ENCODE results near the gene CENPX.

CENPX gene

DNA sequence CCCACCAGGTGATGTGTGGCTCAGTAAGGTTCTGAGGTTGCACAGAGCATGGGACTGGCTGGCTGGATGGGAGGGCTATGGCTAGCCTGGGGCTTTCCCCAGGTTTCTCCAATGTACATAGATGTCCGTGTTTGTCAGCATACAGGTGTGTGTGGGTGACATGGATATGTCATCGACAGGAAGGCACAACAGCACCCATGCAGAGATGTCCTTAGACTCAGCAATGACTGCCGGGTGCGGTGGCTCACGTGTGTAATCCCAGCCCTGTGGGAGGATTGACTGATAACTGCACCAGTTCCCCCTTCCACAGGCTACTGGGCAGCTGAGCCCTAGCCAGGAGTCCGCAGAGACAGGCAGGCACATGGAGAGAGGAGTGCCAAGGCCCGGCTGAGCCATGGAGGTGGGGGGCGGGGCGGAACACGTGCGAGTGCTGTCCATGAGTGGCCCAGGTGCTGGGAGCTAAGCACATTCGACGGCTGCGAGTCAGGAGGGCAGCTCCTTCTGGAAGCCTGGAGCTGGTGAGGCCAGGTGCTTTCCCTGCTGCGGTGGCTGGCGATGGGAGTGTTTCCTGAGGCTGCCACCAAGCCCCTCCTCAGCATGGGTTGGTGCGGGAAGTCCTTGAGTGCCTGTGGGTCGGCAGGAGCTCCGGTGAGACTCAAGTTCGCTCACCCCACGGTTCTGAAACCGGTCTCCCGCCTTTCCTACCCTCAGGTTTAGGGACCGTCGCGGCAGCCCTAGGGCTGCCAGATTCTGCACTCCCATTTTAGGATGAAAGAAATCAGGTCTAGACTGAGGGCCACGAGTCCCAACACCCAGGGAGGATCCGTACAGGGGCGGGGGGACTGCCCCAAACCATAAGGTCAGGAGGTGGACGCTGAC, 46.1 kb downstream of the CENPX start:
- peak overlapping the region; percentile 66; the same call in 1 of the 2 replicates for H3K4me3 ChIP-seq (ENCODE audit: low read length)
- TF ChIP-seq ZNF274 (IDR thresholded peaks at IDR 0.05; ENCODE audit: low read depth, low read length) = no peak

DNA sequence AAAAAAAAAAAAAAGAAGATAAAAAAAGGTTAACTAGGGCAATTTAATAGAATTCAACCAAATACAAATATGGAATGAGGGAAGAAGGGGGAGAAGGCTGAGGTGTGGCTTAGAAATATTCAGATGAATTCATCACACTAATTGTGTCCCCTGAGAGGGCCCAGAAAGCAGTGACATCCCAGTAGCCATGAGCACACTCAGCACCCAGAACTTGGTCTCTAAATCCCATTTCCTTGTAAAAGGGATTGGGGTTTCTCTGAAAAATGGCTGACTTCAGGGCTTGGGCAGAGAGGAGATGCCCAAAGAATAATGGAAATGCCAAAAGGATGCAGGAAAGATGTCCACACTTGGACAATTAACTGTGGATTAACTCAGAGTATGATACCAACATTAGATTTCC, 49.2 kb downstream of the CENPX start:
- H3K4me3 ChIP-seq (ENCODE audit: low read length) = no peak overlapping the region
- TF ChIP-seq ZNF274 (IDR thresholded peaks at IDR 0.05; ENCODE audit: low read depth, low read length) = no peak

DNA sequence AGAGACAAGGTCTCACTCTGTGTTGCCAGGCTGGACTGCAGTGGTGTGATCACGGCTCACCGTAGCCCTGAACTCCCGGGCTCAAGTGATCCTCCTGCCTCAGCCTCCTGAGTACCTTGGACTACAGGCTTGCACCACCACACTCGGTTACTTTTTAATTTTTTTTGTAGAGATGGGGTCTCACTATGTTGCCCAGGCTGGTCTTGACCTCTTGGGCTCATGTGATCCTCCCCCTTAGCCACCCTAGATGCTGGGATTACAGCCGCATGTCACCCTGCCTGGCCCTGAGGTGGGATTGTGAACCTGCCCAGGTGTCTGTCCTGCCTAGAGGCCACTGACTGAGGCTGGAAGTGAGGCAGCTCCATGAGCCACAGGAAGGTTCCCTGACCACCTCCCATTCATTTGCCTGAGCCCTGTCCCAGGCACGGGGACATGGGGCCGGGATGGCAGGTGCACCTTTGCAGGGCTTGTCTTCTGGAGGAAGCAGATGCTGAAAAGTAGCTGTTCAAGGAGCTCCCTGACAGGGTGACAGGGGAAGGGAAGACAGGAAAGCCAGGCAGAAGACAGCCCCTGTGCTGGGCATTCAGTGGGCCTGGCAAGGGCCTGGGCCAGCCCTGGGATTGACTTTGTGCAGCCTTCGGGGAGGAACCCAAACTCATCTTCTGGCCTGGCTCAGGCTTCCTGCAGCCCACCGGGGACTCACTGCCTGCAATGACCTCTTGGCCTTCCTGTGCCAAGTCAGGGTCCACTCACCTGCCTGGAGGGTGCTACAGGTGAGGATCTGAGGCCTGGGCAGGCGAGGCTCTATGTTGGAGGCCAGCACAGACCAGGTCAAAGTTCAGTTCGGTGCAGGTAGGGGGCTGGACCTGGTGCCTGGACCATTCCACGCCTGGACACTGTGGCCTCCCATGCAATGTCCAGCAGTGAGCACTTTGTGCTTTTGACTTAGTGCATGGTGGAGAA, 53.5 kb downstream of the CENPX start:
- no peak overlapping the region for H3K4me3 ChIP-seq (ENCODE audit: low read length)
- no peak for TF ChIP-seq ZNF274 (IDR thresholded peaks at IDR 0.05; ENCODE audit: low read depth, low read length)

All from GM08714 (cell line).